Measurements from ENCODE around the gene GLTP. TPM values are rescaled to one million over a fixed set of nuclear protein-coding genes. Genes with fewer than 3 reads are reported as not detected.

Gene GLTP
- total and polyA plus RNA-seq, 2 of the 13 experiments (the other 11 are each of a cell fraction or from before 2014, with no cell fraction given): 10.7 to 12.9 TPM

DNA sequence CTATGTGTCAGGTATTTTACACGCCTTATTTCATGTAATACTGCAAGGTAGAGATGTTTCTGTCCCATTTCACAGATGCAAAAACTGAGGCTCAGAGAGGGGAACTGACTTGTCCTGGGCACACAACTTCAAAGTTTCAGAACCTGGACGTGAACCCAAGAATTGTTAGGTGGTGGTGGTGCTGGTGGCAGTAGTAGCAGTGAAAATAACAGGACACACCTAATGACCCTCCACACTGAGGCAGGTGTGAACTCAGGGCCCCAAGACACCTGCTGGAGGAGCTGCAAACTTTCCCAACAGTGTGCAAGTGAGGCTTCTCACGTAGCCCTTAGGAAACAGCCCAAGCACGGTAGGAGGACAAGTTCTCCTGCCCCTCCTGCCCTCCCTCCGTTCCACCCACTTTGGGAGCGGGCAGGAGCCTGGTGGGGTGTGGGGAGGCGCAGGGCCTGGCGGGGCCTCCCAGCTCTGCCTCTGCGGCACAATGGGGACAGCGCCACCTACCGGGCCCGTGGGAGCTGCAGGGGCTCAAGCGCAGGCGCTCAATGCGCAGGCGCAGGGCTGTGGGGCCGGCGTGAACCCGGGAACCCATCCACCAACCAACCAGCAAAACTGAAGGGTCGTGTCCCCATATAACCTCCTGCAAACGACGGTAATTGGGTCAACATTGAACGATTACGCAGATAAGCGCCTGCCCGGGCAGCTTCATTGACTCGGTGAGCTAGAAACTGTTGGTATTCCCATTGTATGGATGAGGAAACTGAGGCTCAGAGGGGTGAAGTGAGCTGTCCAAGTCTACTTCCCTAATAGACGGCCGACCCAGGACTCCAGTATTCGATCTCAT lies 35.1 kb downstream of the GLTP start (continued):
- TF ChIP-seq HMGXB4 (CRISPR knock-in tag; IDR thresholded peaks at IDR 0.05; ENCODE audit: borderline replicate concordance in 1 of 2, low read depth in 1 of 2): peak; percentile 76 to 86; a peak in 3 of 4 replicates
- peak; percentile 66; the same call in 1 of the 2 replicates for TF ChIP-seq MAZ (IDR thresholded peaks at IDR 0.05; ENCODE audit: borderline replicate concordance, low read depth, low read length)
- peak; percentile 60; the same call in 1 of the 2 replicates for TF ChIP-seq MAZ (CRISPR knock-in tag; IDR thresholded peaks at IDR 0.05; ENCODE audit: low read depth)
- no peak for TF ChIP-seq NFE2 (CRISPR knock-in tag; IDR thresholded peaks at IDR 0.05)
- peak; percentile 52; the same call in 1 of the 2 replicates for TF ChIP-seq HOXA3 (CRISPR knock-in tag; IDR thresholded peaks at IDR 0.05)
- TF ChIP-seq ZFP37 (CRISPR knock-in tag; IDR thresholded peaks at IDR 0.05; ENCODE audit: borderline replicate concordance): no peak
- peak; percentile 52 for TF ChIP-seq ARNT2 (CRISPR knock-in tag; IDR thresholded peaks at IDR 0.05; ENCODE audit: low read depth)
- peak; percentile 44 for TF ChIP-seq ASH2L (IDR thresholded peaks at IDR 0.05; ENCODE audit: insufficient read length, low read depth, low read length)
- TF ChIP-seq, protein P1, sequence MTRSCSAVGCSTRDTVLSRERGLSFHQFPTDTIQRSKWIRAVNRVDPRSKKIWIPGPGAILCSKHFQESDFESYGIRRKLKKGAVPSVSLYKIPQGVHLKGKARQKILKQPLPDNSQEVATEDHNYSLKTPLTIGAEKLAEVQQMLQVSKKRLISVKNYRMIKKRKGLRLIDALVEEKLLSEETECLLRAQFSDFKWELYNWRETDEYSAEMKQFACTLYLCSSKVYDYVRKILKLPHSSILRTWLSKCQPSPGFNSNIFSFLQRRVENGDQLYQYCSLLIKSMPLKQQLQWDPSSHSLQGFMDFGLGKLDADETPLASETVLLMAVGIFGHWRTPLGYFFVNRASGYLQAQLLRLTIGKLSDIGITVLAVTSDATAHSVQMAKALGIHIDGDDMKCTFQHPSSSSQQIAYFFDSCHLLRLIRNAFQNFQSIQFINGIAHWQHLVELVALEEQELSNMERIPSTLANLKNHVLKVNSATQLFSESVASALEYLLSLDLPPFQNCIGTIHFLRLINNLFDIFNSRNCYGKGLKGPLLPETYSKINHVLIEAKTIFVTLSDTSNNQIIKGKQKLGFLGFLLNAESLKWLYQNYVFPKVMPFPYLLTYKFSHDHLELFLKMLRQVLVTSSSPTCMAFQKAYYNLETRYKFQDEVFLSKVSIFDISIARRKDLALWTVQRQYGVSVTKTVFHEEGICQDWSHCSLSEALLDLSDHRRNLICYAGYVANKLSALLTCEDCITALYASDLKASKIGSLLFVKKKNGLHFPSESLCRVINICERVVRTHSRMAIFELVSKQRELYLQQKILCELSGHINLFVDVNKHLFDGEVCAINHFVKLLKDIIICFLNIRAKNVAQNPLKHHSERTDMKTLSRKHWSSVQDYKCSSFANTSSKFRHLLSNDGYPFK (CRISPR knock-in tag; IDR thresholded peaks at IDR 0.05; ENCODE audit: borderline replicate concordance): peak; percentile 71; the same call in 1 of the 2 replicates
- peak; percentile 27; the same call in 1 of the 2 replicates for TF ChIP-seq THAP11 (CRISPR knock-in tag; IDR thresholded peaks at IDR 0.05)
- peak; percentile 90 for TF ChIP-seq KDM1A (CRISPR knock-in tag; IDR thresholded peaks at IDR 0.05)
- TF ChIP-seq KDM2A (CRISPR knock-in tag; IDR thresholded peaks at IDR 0.05; ENCODE audit: borderline replicate concordance, low read depth): peak; percentile 67
- TF ChIP-seq ZNF501 (CRISPR knock-in tag; IDR thresholded peaks at IDR 0.05): 0 out of 2 replicates have a peak, but pooled peaks have one; percentile 25
- TF ChIP-seq SALL1 (CRISPR knock-in tag; IDR thresholded peaks at IDR 0.05): peak; percentile 75
- no peak for TF ChIP-seq ZNF331 (CRISPR knock-in tag; IDR thresholded peaks at IDR 0.05)
- TF ChIP-seq ZNF451 (CRISPR knock-in tag; IDR thresholded peaks at IDR 0.05): 0 out of 2 replicates have a peak, but pooled peaks have one; percentile 48
- peak; percentile 41; the same call in 1 of the 2 replicates for TF ChIP-seq ZBTB7B (CRISPR knock-in tag; IDR thresholded peaks at IDR 0.05)
- no peak for TF ChIP-seq ZNF558 (CRISPR knock-in tag; IDR thresholded peaks at IDR 0.05; ENCODE audit: borderline replicate concordance)
- TF ChIP-seq KMT2B (CRISPR knock-in tag; IDR thresholded peaks at IDR 0.05): peak; percentile 29; the same call in 1 of the 2 replicates
- TF ChIP-seq ATF7-NPFF (CRISPR knock-in tag; IDR thresholded peaks at IDR 0.05; ENCODE audit: low read depth): peak; percentile 53; the same call in 1 of the 2 replicates
- TF ChIP-seq ZNF768 (CRISPR knock-in tag; IDR thresholded peaks at IDR 0.05): peak; percentile 78; the same call in 1 of the 2 replicates
- TF ChIP-seq ZNF24 (IDR thresholded peaks at IDR 0.05): 0 out of 2 replicates have a peak, but pooled peaks have one; percentile 11
- peak; percentile 99 for TF ChIP-seq ZMYM3 (CRISPR knock-in tag; IDR thresholded peaks at IDR 0.05)
- peak; percentile 54; the same call in 1 of the 2 replicates for TF ChIP-seq GATAD1 (CRISPR knock-in tag; IDR thresholded peaks at IDR 0.05)
- TF ChIP-seq SMC3 (IDR thresholded peaks at IDR 0.05; ENCODE audit: low read length): peak; percentile 20; the same call in 1 of the 2 replicates
- TF ChIP-seq CEBPB (IDR thresholded peaks at IDR 0.05; ENCODE audit: borderline replicate concordance, low read depth, low read length): no peak
